Duodenal mucosa (tissue), 2 donors: ENCODE measurements around the gene CKLF.
"Not testable (repeated sequence)": the region's sequence is repeated elsewhere in the genome, so short reads cannot be mapped to it uniquely, and the experiment has no call there.

Experiments
- H3K27ac ChIP-seq: one replicate; pipeline ENCODE4 v1.7.0; 2013; ENCODE audit warnings: low read depth, low read length
- H3K27me3 ChIP-seq, 2 donors: one replicate each; pipeline ENCODE4 v1.7.0; 2013; ENCODE audit warnings: low read length in 2 of 2, control low read depth in 1 of 2; ENCODE audit not compliant: insufficient read depth in 2 of 2, control insufficient read depth in 1 of 2
- H3K36me3 ChIP-seq, 2 donors: one replicate each; pipeline ENCODE4 v1.7.0; 2013; ENCODE audit warnings: low read length in 2 of 2, control low read depth in 1 of 2; ENCODE audit not compliant: insufficient read depth in 2 of 2, control insufficient read depth in 1 of 2
- H3K4me1 ChIP-seq, 2 donors: one replicate each; pipeline ENCODE4 v1.7.0; 2013; ENCODE audit warnings: low read length in 2 of 2, control low read depth in 1 of 2; ENCODE audit not compliant: insufficient read depth in 2 of 2, control insufficient read depth in 1 of 2
- H3K4me3 ChIP-seq, 2 donors: one replicate each; pipeline ENCODE4 v1.7.0; 2013; ENCODE audit warnings: low read length in 2 of 2, low read depth in 1 of 2
- H3K9ac ChIP-seq, 2 donors: one replicate each; pipeline ENCODE4 v1.7.0; 2013; ENCODE audit warnings: low read length in 2 of 2, low read depth in 1 of 2
- H3K9me3 ChIP-seq, 2 donors: one replicate each; pipeline ENCODE4 v1.7.0; 2013; ENCODE audit warnings: low read length in 2 of 2, control low read depth in 1 of 2; ENCODE audit not compliant: control insufficient read depth in 1 of 2

The CKLF gene

DNA sequence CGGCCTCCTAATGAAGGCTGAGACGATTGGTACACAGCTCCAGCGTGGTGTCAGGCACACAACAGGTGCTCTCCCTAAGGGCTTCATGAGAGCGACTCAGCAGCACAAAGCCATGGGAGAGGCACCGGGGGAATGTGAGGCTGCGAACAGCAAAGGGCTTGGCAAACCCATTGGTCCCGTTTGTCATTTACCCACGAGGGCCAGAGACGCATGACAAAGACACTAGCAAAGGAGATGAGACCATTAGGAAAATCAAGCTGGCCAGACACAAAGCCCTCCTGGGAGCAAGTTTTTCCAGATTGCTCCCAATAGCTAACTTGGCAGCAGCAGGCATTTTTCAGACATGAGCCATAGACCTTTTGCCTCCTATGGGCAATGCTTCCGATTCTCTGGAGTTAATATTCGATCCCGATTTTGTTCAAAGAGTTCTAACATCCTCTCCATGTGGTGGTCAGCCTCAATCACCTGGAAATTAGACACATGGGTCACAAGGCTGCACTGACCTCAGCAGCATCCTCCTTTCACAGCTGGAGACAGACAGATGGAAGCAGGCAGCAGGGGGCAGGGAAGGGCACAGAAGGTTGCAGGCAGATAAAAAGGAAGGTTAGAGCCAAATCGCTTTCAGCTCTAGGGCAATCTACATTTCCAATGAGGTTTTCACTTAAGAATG, 40.6 kb upstream of the CKLF start:
- Histone ChIP-seq H3K4me1 (peaks cover 7 to 25% of the 10 kb centered on the region in 2 donors), H3K9me3 (no peaks in the 10 kb centered on the region), H3K27ac (no peak overlapping the region), H3K36me3 (peaks cover 11 to 24% of the 10 kb centered on the region in 2 donors), H3K9ac (no peak overlapping the region), H3K4me3 (no peak overlapping the region), H3K27me3 (no peaks in the 10 kb centered on the region)

DNA sequence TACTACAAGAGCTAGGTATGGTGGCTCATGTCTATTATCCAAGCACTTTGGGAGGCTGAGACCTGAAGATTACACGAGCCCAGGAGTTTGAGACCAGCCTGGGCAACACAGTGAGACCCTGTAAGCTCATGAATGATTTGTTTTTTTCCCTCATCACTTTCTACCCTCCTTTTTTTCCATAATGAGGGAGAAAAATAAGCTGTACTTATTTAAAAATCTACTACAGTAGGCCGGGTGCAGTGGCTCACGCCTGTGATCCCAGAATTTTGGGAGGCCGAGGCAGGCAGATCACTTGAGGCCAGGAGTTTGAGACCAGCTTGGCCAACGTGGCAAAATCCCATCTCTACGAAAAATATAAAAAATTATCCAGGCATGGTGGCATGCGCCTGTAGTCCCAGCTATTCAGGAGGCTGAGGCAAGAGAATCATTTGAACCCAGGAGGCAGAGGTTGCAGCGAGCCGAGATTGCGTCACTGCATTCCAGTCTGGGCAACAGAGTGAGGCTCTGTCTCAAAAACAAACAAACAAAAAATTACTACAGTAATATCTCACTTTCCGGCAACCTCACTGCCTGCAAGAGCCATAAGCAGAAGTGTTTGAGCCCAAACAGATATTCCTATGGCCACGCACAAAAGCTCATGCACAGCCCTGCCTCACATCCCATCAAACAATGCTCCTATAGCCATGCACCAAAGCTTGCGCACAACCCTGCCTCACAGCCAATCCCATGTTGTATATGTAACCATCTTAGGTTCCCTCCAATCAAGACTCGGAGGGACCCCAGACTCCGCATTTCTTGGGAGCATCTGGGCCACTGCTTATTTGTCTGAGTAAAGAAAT, 39.9 kb upstream of the CKLF start:
- Histone ChIP-seq H3K27me3 (no peaks in the 10 kb centered on the region), H3K9me3 (no peaks in the 10 kb centered on the region), H3K9ac (no peak overlapping the region), H3K27ac (no peak overlapping the region), H3K4me3 (no peak overlapping the region), H3K36me3 (peaks cover 11 to 24% of the 10 kb centered on the region in 2 donors), H3K4me1 (peaks cover 14 to 32% of the 10 kb centered on the region in 2 donors)

DNA sequence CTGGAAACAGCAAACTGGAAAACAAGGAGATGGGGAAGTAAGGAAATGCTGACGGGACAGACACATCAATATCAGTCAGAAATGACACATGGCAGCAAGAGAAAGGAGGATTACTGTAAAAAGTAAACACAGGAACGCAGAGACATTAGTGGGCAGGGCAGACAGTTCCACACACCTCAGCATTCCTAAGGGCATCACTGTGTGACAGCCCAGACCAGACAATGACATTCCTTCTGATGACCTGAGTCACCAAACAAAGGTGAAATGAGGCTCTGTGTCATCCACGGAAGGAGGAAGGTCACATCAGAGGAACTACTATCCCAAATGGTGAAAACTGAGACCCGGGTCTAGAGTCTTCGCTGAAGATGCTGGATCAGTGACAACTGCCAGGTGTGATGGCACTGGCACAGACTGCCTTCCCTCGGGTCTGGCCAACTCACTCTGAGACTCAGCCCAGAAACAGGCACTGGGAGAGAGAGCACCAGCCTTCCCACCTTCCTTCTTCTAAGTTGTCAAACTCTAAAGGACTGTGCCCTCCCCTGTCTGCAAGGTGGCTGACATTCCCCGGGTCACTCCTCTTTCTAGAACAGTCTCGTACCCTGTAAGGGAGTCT, 39.2 kb upstream of the CKLF start:
- H3K27me3 ChIP-seq = no peaks in the 10 kb centered on the region
- H3K27ac ChIP-seq = no peak overlapping the region
- peaks cover 11 to 24% of the 10 kb centered on the region in 2 donors for H3K36me3 ChIP-seq
- H3K4me1 ChIP-seq = peaks cover 20 to 37% of the 10 kb centered on the region in 2 donors
- no peak overlapping the region for H3K9ac ChIP-seq
- H3K9me3 ChIP-seq = no peaks in the 10 kb centered on the region
- H3K4me3 ChIP-seq = no peak overlapping the region

DNA sequence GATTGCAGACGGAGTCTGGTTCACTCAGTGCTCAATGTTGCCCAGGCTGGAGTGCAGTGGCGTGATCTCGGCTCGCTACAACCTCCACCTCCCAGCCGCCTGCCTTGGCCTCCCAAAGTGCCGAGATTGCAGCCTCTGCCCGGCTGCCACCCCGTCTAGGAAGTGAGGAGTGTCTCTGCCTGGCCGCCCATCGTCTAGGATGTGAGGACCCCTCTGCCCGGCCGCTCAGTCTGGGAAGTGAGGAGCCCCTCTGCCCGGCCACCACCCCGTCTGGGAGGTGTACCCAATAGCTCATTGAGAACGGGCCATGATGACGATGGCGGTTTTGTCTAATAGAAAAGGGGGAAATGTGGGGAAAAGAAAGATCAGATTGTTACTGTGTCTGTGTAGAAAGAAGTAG, 38.0 kb upstream of the CKLF start:
- not testable (repeated sequence) for H3K27ac ChIP-seq, H3K9me3 ChIP-seq, H3K27me3 ChIP-seq, H3K4me3 ChIP-seq, H3K9ac ChIP-seq
- Histone ChIP-seq H3K4me1 (peaks cover 21 to 34% of the 10 kb centered on the region in 2 donors), H3K36me3 (peaks cover 11 to 24% of the 10 kb centered on the region in 2 donors)

DNA sequence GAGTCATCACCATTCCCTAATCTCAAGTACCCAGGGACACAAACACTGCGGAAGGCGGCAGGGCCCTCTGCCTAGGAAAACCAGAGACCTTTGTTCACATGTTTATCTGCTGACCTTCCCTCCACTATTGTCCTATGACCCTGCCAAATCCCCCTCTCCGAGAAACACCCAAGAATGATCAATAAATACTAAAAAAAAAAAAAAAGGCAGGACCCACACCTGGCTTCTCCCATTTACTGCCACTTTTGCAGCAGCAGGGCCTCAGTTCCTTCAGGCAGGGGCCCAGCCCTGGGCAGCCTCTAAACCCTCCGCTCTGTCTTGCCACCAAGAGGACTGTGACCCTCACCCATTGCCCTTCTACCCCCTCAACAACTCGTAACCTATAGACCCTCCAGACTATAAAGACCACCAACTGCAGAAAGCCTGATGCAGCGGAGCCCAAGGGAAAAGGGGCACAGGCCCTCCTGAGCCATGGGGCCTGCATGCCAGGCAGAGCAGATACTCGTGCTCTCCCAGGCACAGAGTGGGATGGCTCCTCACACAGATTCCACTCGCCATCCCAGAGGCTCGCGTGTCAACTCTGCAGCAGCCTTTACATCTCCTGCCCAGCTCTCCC, 37.3 kb upstream of the CKLF start:
- H3K9ac ChIP-seq, H3K27me3 ChIP-seq, H3K4me3 ChIP-seq, H3K27ac ChIP-seq, H3K9me3 ChIP-seq: not testable (repeated sequence)
- Histone ChIP-seq H3K36me3 (peaks cover 16 to 20% of the 10 kb centered on the region in 2 donors), H3K4me1 (peaks cover 28 to 41% of the 10 kb centered on the region in 2 donors)

DNA sequence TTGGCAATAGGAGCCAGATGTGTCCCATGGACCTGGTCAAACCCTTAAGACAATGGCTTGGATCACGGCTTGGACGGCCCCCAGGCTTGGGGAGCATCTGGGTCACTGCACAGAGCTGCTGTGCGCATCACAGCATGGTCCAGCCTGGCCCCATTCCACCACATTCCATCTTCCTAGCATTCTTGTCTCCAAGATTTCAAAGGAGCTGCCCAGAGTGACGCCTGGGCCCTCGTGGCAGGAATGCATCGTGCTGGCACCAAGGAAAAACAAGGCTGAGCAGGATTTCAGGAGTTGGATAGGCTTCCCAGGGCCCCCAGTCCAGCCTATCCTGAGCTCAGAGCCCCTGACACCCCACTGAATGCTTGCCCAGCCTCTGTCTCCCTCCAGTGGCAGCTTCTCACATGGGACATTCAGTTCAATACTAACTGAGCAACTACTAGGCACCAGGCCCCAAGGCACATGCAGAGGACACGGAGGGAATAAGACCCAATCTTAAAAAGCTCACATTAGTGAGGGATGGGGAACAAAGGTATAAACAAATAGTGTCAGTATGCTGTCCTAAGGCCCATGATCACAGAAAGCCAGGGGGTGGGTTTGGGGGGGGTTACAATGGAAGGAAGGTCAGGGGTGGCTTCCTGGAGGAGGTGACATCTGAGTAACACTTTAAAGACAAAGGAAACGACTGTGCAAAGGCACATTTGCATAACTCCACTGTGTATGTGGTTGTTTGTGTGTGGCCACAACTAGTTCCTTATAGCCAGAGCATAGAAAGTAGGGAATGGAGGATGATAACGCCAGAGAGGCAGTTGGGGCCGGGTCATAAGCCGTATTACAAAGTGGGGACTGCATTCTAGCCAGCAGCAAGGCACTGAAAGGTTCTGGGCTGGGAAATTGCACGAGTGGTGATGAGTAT, 36.5 kb upstream of the CKLF start:
- H3K27ac ChIP-seq = peak overlapping the region; percentile 76
- H3K9ac ChIP-seq = peak overlapping the region; percentile 48 to 85
- no peaks in the 10 kb centered on the region for H3K27me3 ChIP-seq
- peaks cover 35 to 48% of the 10 kb centered on the region in 2 donors for H3K4me1 ChIP-seq
- no peaks in the 10 kb centered on the region for H3K9me3 ChIP-seq
- H3K4me3 ChIP-seq = no peak overlapping the region
- peaks cover 18 to 19% of the 10 kb centered on the region in 2 donors for H3K36me3 ChIP-seq

DNA sequence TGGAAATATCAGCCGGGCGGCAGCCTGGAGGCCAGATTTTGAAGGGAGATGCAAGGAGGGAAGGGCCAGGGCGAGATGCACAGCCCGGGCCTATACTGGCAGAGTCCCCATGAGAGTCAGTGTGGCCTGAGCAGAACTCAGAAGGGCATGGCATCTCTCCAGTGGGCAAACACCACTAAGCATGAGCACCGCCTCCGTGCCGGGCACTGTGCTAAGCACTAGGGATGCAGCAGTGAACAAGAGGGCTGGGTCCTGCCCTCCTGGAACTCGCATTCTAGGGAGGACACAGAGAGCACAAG, 35.9 kb upstream of the CKLF start:
- Histone ChIP-seq H3K9me3 (no peaks in the 10 kb centered on the region), H3K27ac (peak overlapping the region; percentile 76), H3K9ac (peak overlapping the region; percentile 48 to 85), H3K27me3 (no peaks in the 10 kb centered on the region), H3K36me3 (peaks cover 12 to 16% of the 10 kb centered on the region in 2 donors), H3K4me3 (peak overlapping the region in 1 of 2 donors; percentile 57), H3K4me1 (peaks cover 41 to 54% of the 10 kb centered on the region in 2 donors)

DNA sequence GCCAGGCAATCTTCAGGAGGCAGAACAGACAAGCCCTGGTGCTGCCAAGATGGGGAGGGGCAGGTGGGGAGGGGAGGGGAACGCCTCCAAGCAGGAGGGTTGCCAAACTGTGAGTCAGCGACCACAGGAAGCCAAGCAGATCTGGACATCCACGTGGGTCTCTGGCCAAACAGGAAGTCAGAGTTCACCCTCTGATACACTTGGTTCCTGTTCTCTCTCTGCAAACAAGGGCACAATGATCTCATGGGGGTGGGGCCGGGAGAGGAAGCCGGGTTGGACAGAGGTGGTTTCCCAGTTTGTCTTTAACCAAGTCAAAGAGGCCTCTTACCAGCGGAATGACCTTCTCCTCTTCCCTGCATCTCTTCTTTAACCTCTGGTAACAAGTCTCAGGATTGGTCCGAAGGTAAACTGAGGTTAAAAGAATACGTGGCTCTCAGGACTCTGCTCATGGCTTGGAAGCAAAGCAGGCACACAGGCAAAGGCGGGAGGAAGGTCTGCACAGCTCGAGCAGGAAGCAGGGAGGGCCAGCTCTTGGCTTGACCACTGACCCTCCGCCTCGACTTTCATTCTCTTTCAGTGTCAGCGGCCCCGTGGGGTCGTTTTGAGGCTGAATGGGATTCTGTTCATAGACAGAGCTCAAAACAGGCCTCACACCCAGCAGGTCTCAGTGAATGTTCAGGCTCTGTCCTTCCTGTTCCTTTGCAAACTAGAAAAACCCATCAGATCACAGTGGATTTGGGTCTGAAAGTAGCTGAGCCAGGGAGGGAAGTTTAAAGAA, 35.4 kb upstream of the CKLF start:
- H3K27me3 ChIP-seq = no peaks in the 10 kb centered on the region
- H3K9me3 ChIP-seq = no peaks in the 10 kb centered on the region
- H3K4me3 ChIP-seq = peak overlapping the region; percentile 43 to 57
- H3K27ac ChIP-seq = peak overlapping the region; percentile 95
- peaks cover 11 to 12% of the 10 kb centered on the region in 2 donors for H3K36me3 ChIP-seq
- peaks cover 47 to 60% of the 10 kb centered on the region in 2 donors for H3K4me1 ChIP-seq
- H3K9ac ChIP-seq = peak overlapping the region; percentile 48 to 85
